AG04450 (cell line): ENCODE measurements around the gene CBX5. TPM values are rescaled to one million over a fixed set of nuclear protein-coding genes. Genes with fewer than 3 reads are reported as not detected.

Experiments used
- CTCF ChIA-PET: fragments of 300-600, 350-600 bp; formaldehyde crosslinking; extraction: SDS; loops from one replicate; lab custom pipeline; 2022; ENCODE audit warnings: antibody characterized with exemption, inconsistent platforms; lab: Charles Lee
- POLR2A ChIA-PET: fragments of 350-600 bp; formaldehyde crosslinking; extraction: SDS; loops from one replicate; lab custom pipeline; 2021; ENCODE audit warnings: antibody characterized with exemption, inconsistent platforms; lab: Yijun Ruan, JAX
- DNase-seq: peaks from one replicate; pipeline ENCODE4 v3.0.0-alpha.2; 2011; ENCODE audit warnings: low read depth, low spot score
- H3K27ac ChIP-seq: one replicate; pipeline ENCODE4 v1.5.1; 2012; ENCODE audit warnings: low read depth, low read length, control low read depth
- H3K27me3 ChIP-seq: one replicate; pipeline ENCODE4 v1.6.0; 2012; ENCODE audit warnings: low read length; ENCODE audit not compliant: control insufficient read depth, insufficient read depth
- H3K4me3 ChIP-seq: 2 replicates; pipeline ENCODE4 v1.5.1; 2011; ENCODE audit warnings: mild to moderate bottlenecking, low read depth, low read length, control low read depth
- H3K9me3 ChIP-seq: 2 replicates; pipeline ENCODE4 v1.5.1; 2012; ENCODE audit warnings: low read length; ENCODE audit not compliant: control insufficient read depth, insufficient read depth
- CTCF ChIP-seq: IDR thresholded peaks from 2 replicates; pipeline ENCODE4 v1.5.1; 2011; ENCODE audit warnings: low read depth, low read length, control low read depth, inconsistent platforms
- polyA plus RNA-seq: library from polyadenylated mRNA; depleted of rRNA; stranded (reverse); fragments of >200 nt; gene quantifications from 2 replicates; pipeline ENCODE4 v1.2.3, GENCODE V29; 2011

The CBX5 gene
- polyA plus RNA-seq, 1 experiment = 62.3 TPM

- ChIA-PET POLR2A (interaction anchor here (0.7 kb wide), 1 partner anchor 1054 kb away, joined by 3 read pairs; no protein-coding TSS in a partner anchor), CTCF (interaction anchor here (0.6 to 6.8 kb wide), 8 partner anchors 8 to 619 kb away, joined by 4 to 163 read pairs (median 12); partner anchors contain the start of genes HOXC8 and SMUG1)
- DNase-seq = no peak
- Histone ChIP-seq H3K27me3 (peaks cover 20% of the 10 kb centered on the region), H3K27ac (no peak overlapping the region), H3K4me3 (no peak overlapping the region), H3K9me3 (no peaks in the 10 kb centered on the region)
- TF ChIP-seq CTCF = no peak
Observed at GRCh38 chr12:54199917-54200316, 80.0 kb downstream of the CBX5 start.

GRCh38 chr12:54199034-54199433 lies 80.9 kb downstream of the CBX5 start:
- Histone ChIP-seq H3K27me3 (peaks cover 12% of the 10 kb centered on the region), H3K27ac (no peak overlapping the region), H3K4me3 (no peak overlapping the region), H3K9me3 (no peaks in the 10 kb centered on the region)
- TF ChIP-seq CTCF = no peak
- DNase-seq = no peak
- ChIA-PET CTCF (interaction anchor here (2.0 to 6.8 kb wide), 4 partner anchors 8 to 452 kb away, joined by 11 to 163 read pairs (median 56); partner anchors contain the start of genes HOXC8 and SMUG1), POLR2A (no interaction called here)

- H3K27ac ChIP-seq = peak overlapping the region; percentile 2
- H3K4me3 ChIP-seq = no peak overlapping the region
- ChIA-PET POLR2A (no interaction called here), CTCF (interaction anchor here (1.1 to 6.8 kb wide), 3 partner anchors 9 to 191 kb away, joined by 4 to 163 read pairs (median 4); partner anchors contain the start of gene HOXC8)
- H3K27me3 ChIP-seq = peaks cover 15% of the 10 kb centered on the region
- no peaks in the 10 kb centered on the region for H3K9me3 ChIP-seq
- TF ChIP-seq CTCF = no peak
- no peak for DNase-seq
Observed at GRCh38 chr12:54197431-54197909, 82.5 kb downstream of the CBX5 start.

- CTCF ChIA-PET = interaction anchor here (1.1 to 6.8 kb wide), 3 partner anchors 9 to 190 kb away, joined by 4 to 163 read pairs (median 4); partner anchors contain the start of gene HOXC8
- H3K27me3 ChIP-seq = peaks cover 16% of the 10 kb centered on the region
- TF ChIP-seq CTCF = no peak
- POLR2A ChIA-PET = no interaction called here
- H3K4me3 ChIP-seq = no peak overlapping the region
- no peak for DNase-seq
- no peaks in the 10 kb centered on the region for H3K9me3 ChIP-seq
- peak overlapping the region; percentile 2 for H3K27ac ChIP-seq
Observed at GRCh38 chr12:54197010-54197409, 82.9 kb downstream of the CBX5 start.

- ChIA-PET POLR2A (no interaction called here), CTCF (interaction anchor here (1.0 to 7.0 kb wide), 4 partner anchors 11 to 191 kb away, joined by 5 to 163 read pairs (median 40); partner anchors contain the start of gene HOXC8)
- no peak for TF ChIP-seq CTCF
- Histone ChIP-seq H3K4me3 (no peak overlapping the region), H3K9me3 (no peaks in the 10 kb centered on the region), H3K27me3 (peaks cover 16% of the 10 kb centered on the region), H3K27ac (no peak overlapping the region)
- no peak for DNase-seq
Observed at GRCh38 chr12:54196396-54196795, 83.5 kb downstream of the CBX5 start.
